Neuronal stem cell (in vitro differentiated cells): ENCODE measurements around the gene POFUT2.
A peak's percentile ranks its signal among the peaks of the same experiment; 100 is the strongest.

Experiments used
- DNase-seq: peaks from one replicate; pipeline ENCODE4 v3.0.0-alpha.2; 2013; ENCODE audit warnings: low spot score
- H2AFZ ChIP-seq: one replicate; pipeline ENCODE4 v1.6.1; 2013; ENCODE audit warnings: mild to moderate bottlenecking, low read length, inconsistent platforms
- H2AK5ac ChIP-seq: 2 replicates; pipeline ENCODE4 v1.6.1; 2013; ENCODE audit warnings: low read depth, mild to moderate bottlenecking, inconsistent platforms, low read length, moderate library complexity, mixed read lengths
- H2BK120ac ChIP-seq: 2 replicates; pipeline ENCODE4 v1.6.1; 2013; ENCODE audit warnings: low read depth, mild to moderate bottlenecking, inconsistent platforms, low read length, moderate library complexity, mixed read lengths
- H2BK12ac ChIP-seq: one replicate; pipeline ENCODE4 v1.6.1; 2013; ENCODE audit warnings: low read length, inconsistent platforms
- H2BK15ac ChIP-seq: 2 replicates; pipeline ENCODE4 v1.6.1; 2013; ENCODE audit warnings: mild to moderate bottlenecking, low read length, inconsistent platforms, mixed read lengths
- H2BK5ac ChIP-seq: one replicate; pipeline ENCODE4 v1.6.1; 2013; ENCODE audit warnings: inconsistent platforms, mild to moderate bottlenecking, low read length, moderate library complexity
- H3K14ac ChIP-seq: one replicate; pipeline ENCODE4 v1.6.1; 2013; ENCODE audit warnings: low read length, inconsistent platforms
- H3K18ac ChIP-seq: 2 replicates; pipeline ENCODE4 v1.6.1; 2013; ENCODE audit warnings: low read length, inconsistent platforms
- H3K23ac ChIP-seq: 2 replicates; pipeline ENCODE4 v1.6.1; 2013; ENCODE audit warnings: low read depth, mild to moderate bottlenecking, mixed read lengths, low read length, inconsistent platforms; ENCODE audit not compliant: poor library complexity
- H3K27ac ChIP-seq: replicated peaks from 3 replicates; pipeline ENCODE4 v1.5.1; 2013; ENCODE audit warnings: low read length, inconsistent platforms
- H3K27me3 ChIP-seq, 3 experiments: 2 replicates each; pipeline ENCODE4 v1.6.1; 2013; ENCODE audit warnings: low read length in 3 of 3, mild to moderate bottlenecking in 2 of 3, inconsistent platforms in 1 of 3, low read depth in 1 of 3, mixed read lengths in 1 of 3, moderate library complexity in 1 of 3; ENCODE audit not compliant: control insufficient read depth in 3 of 3, insufficient read depth in 3 of 3
- H3K36me3 ChIP-seq, 2 donors: replicated peaks in 1 of 2; 2 replicates each; pipeline ENCODE4 v1.6.1; 2013; ENCODE audit warnings: low read length in 2 of 2; ENCODE audit not compliant: control insufficient read depth in 2 of 2, insufficient read depth in 2 of 2
- H3K4ac ChIP-seq: 2 replicates; pipeline ENCODE4 v1.6.1; 2013; ENCODE audit warnings: inconsistent platforms, mild to moderate bottlenecking, low read length, moderate library complexity
- H3K4me1 ChIP-seq, 2 donors: 1 replicate in 1 of 2; 2 replicates in 1 of 2; pipeline ENCODE4 v1.6.1; 2013; ENCODE audit warnings: low read length in 2 of 2, low read depth in 1 of 2; ENCODE audit not compliant: control insufficient read depth in 2 of 2, insufficient read depth in 1 of 2
- H3K4me2 ChIP-seq: one replicate; pipeline ENCODE4 v1.6.1; 2013; ENCODE audit warnings: mild to moderate bottlenecking, low read length, inconsistent platforms; ENCODE audit not compliant: insufficient read depth, poor library complexity, severe bottlenecking
- H3K4me3 ChIP-seq, 2 donors: 2 replicates each; pipeline ENCODE4 v1.5.1; 2013; ENCODE audit warnings: low read length in 2 of 2, mild to moderate bottlenecking in 2 of 2, inconsistent platforms in 1 of 2, moderate library complexity in 1 of 2
- H3K79me1 ChIP-seq: one replicate; pipeline ENCODE4 v1.6.1; 2013; ENCODE audit warnings: low read depth, mild to moderate bottlenecking, inconsistent platforms, low read length, moderate library complexity
- H3K9ac ChIP-seq: one replicate; pipeline ENCODE4 v1.6.1; 2013; ENCODE audit warnings: mild to moderate bottlenecking, low read depth, low read length, inconsistent platforms; ENCODE audit not compliant: poor library complexity
- H3K9me3 ChIP-seq, 2 donors: replicated peaks in 1 of 2; 2 replicates each; pipeline versions ENCODE3 to v1.6.1; 2013; ENCODE audit warnings: low read length in 2 of 2, mild to moderate bottlenecking in 2 of 2, inconsistent platforms in 1 of 2, low read depth in 1 of 2, mixed read lengths in 1 of 2, moderate library complexity in 1 of 2; ENCODE audit not compliant: control insufficient read depth in 2 of 2, insufficient read depth in 1 of 2
- H4K8ac ChIP-seq: one replicate; pipeline ENCODE4 v1.6.1; 2013; ENCODE audit warnings: low read depth, mild to moderate bottlenecking, inconsistent platforms, low read length, moderate library complexity
- H4K91ac ChIP-seq: one replicate; pipeline ENCODE4 v1.6.1; 2013; ENCODE audit warnings: low read length, low read depth, mild to moderate bottlenecking, inconsistent platforms; ENCODE audit not compliant: poor library complexity
- WGBS, 2 donors: extraction: QIAGEN DNeasy Blood & Tissue Kit; methylation state at CpG; one replicate each; pipeline ENCODE4 v1.1.7; 2013; ENCODE audit warnings: missing lambda C conversion rate in 2 of 2, mixed read lengths in 1 of 2; ENCODE audit not compliant: insufficient read length in 2 of 2, insufficient replicate concordance in 1 of 2; ENCODE audit errors: extremely low coverage in 2 of 2; 5-methylcytosine and 5-hydroxymethylcytosine counted together

Gene POFUT2

GRCh38 chr21:45235488-45235887 is 52.2 kb downstream of the POFUT2 start:
- Histone ChIP-seq H3K27me3 (peaks cover 0 to 3% (median 0%) of the 10 kb centered on the region in 3 experiments), H3K14ac (no peak overlapping the region), H3K9me3 (peaks cover 3 to 4% of the 10 kb centered on the region in 2 donors), H2BK12ac (no peak overlapping the region), H3K79me1 (no peaks in the 10 kb centered on the region), H3K4me1 (no peaks in the 10 kb centered on the region), H2AK5ac (no peak overlapping the region), H4K8ac (no peak overlapping the region), H2BK5ac (no peak overlapping the region), H2BK120ac (no peak overlapping the region), H3K9ac (no peak overlapping the region), H3K4me2 (no peak overlapping the region), H3K27ac (no peak overlapping the region), H3K36me3 (no peaks in the 10 kb centered on the region), H2AFZ (no peak overlapping the region), H3K4me3 (no peak overlapping the region), H3K23ac (no peak overlapping the region), H2BK15ac (no peak overlapping the region), H4K91ac (no peak overlapping the region), H3K4ac (no peak overlapping the region), H3K18ac (no peak overlapping the region)
- WGBS, 2 donors, result no CpG with 5 or more reads among the region's 6 CpGs
- no peak for DNase-seq

- Histone ChIP-seq H2BK12ac (no peak overlapping the region), H3K9me3 (peaks cover 3 to 4% of the 10 kb centered on the region in 2 donors), H3K23ac (no peak overlapping the region), H3K79me1 (no peaks in the 10 kb centered on the region), H2BK15ac (no peak overlapping the region), H3K4me3 (no peak overlapping the region), H4K8ac (no peak overlapping the region), H4K91ac (no peak overlapping the region), H3K27ac (no peak overlapping the region), H3K4ac (no peak overlapping the region), H3K14ac (no peak overlapping the region), H3K36me3 (no peaks in the 10 kb centered on the region), H2BK5ac (no peak overlapping the region), H3K9ac (no peak overlapping the region), H2BK120ac (no peak overlapping the region), H2AFZ (peak overlapping the region; percentile 23), H3K4me2 (no peak overlapping the region), H3K27me3 (peaks cover 0 to 3% (median 0%) of the 10 kb centered on the region in 3 experiments), H2AK5ac (no peak overlapping the region), H3K4me1 (no peaks in the 10 kb centered on the region), H3K18ac (peak overlapping the region; percentile 28)
- DNase-seq, result no peak
- WGBS, 2 donors, result no CpG with 5 or more reads among the region's 8 CpGs
Observed at GRCh38 chr21:45234965-45235364, 52.7 kb downstream of the POFUT2 start.

GRCh38 chr21:45234127-45234526 is 53.6 kb downstream of the POFUT2 start:
- Histone ChIP-seq H3K18ac (no peak overlapping the region), H2BK15ac (no peak overlapping the region), H2BK12ac (no peak overlapping the region), H3K9me3 (peaks cover 3 to 4% of the 10 kb centered on the region in 2 donors), H2AFZ (no peak overlapping the region), H4K8ac (no peak overlapping the region), H3K14ac (no peak overlapping the region), H3K4me2 (no peak overlapping the region), H3K9ac (no peak overlapping the region), H2BK120ac (no peak overlapping the region), H3K23ac (no peak overlapping the region), H3K4me1 (no peaks in the 10 kb centered on the region), H2AK5ac (no peak overlapping the region), H3K79me1 (no peaks in the 10 kb centered on the region), H4K91ac (no peak overlapping the region), H3K27ac (no peak overlapping the region), H3K36me3 (no peaks in the 10 kb centered on the region), H3K27me3 (peaks cover 0 to 3% (median 0%) of the 10 kb centered on the region in 3 experiments), H2BK5ac (no peak overlapping the region), H3K4ac (no peak overlapping the region), H3K4me3 (no peak overlapping the region)
- no peak for DNase-seq
- no CpG with 5 or more reads among the region's 28 CpGs for WGBS, 2 donors

- no peak overlapping the region for H2BK12ac ChIP-seq
- H4K91ac ChIP-seq, result no peak overlapping the region
- no peak overlapping the region for H3K9ac ChIP-seq
- H3K27ac ChIP-seq, result no peak overlapping the region
- no peak for DNase-seq
- H3K4me3 ChIP-seq, result no peak overlapping the region
- no peak overlapping the region for H3K14ac ChIP-seq
- H2BK120ac ChIP-seq, result no peak overlapping the region
- no peaks in the 10 kb centered on the region for H3K79me1 ChIP-seq
- no CpG with 5 or more reads among the region's 3 CpGs for WGBS, 2 donors
- H2AK5ac ChIP-seq, result no peak overlapping the region
- no peak overlapping the region for H4K8ac ChIP-seq
- H3K27me3 ChIP-seq, result peaks cover 0 to 3% (median 0%) of the 10 kb centered on the region in 3 experiments
- no peak overlapping the region for H2AFZ ChIP-seq
- no peak overlapping the region for H3K4me2 ChIP-seq
- H3K18ac ChIP-seq, result no peak overlapping the region
- H2BK15ac ChIP-seq, result no peak overlapping the region
- no peak overlapping the region for H2BK5ac ChIP-seq
- H3K36me3 ChIP-seq, result no peaks in the 10 kb centered on the region
- H3K9me3 ChIP-seq, result no peaks in the 10 kb centered on the region
- H3K4me1 ChIP-seq, result peaks cover 0 to 2% of the 10 kb centered on the region in 2 donors
- no peak overlapping the region for H3K23ac ChIP-seq
- no peak overlapping the region for H3K4ac ChIP-seq
Observed at GRCh38 chr21:45231705-45232104, 56.0 kb downstream of the POFUT2 start.
